Skin epidermis (tissue), 12 donors: ENCODE data around the gene SCYGR6.
"Not testable (repeated sequence)": the region's sequence is repeated elsewhere in the genome, so short reads cannot be mapped to it uniquely, and the experiment has no call there.

Experiments
- H3K27ac ChIP-seq, 21 experiments: fragments of 200-600 bp; sonication (generic) in 11 of 21; one replicate each; pipeline ENCODE4 v1.5.0; 2020; ENCODE audit warnings: mild to moderate bottlenecking in 3 of 21, inconsistent platforms in 2 of 21, moderate library complexity in 2 of 21
- H3K4me3 ChIP-seq, 7 experiments: fragments of 200-600 bp; sonication (generic) in 2 of 7; one replicate each; pipeline ENCODE4 v1.5.0; 2020; ENCODE audit warnings: inconsistent platforms in 2 of 7, mild to moderate bottlenecking in 2 of 7, moderate library complexity in 1 of 7

Gene SCYGR6, protein sequence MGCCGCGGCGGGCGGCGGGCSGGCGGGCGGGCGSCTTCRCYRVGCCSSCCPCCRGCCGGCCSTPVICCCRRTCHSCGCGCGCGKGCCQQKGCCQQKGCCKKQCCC

DNA sequence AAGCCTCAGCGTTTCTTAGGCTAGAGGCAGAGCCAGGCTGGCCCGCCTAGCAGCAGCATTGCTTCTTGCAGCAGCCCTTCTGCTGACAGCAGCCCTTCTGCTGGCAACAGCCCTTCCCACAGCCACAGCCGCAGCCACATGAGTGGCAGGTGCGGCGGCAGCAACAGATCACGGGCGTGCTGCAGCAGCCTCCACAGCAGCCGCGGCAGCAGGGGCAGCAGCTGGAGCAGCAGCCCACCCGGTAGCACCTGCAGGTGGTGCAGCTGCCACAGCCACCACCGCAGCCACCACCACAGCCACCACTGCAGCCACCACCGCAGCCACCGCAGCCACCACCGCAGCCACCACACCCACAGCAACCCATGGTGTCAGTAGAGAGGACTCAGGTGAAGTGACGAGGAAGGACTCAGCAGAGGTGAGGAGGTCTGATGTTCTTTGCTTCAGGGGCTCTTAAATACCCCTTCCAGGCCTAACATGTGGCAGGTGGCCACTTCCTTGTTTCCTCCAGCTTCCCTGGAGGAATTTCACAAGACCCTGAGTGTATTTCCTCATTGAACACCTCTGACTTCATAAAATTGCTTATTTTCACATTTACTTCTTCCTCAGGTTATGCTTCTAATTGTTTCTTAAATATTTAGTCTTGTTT is at the start of gene SCYGR6:
SCYGR6 (minus strand) TSS at position 364 of the 646 bp plus-strand sequence; CDS start at position 364, 0 bp downstream.
- H3K4me3 ChIP-seq: no peak within 1 kb of the TSS
- H3K27ac ChIP-seq: no peak within 1 kb of the TSS

DNA sequence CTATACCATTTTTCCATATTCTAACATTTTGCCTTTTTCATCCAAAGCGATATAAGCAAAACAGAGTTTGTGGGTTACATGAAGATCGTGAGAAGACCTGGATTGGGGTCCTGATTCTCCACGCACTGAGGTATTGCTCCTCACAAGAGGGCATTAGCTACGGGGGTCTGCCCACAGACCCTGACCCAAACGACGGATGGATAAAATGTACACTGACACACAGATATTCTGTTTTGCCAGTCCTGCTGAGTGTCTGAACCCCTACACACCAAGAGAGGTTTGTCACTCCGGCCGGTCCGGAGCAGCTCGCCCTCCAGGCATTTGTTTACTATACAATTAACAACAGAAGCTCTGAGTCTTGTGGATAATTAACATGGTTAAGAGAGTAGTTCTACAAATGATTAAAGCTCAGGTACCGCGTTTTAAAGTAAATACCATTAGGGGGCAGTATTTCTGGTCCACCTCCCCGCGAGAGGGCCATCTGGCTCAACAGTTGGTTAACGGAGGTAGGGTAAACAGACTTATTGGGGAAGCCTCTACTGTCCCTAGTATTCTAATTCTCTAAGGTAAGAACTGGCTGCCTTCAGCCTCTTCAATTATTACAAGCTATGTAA is 49.6 kb upstream of the SCYGR6 start:
- Histone ChIP-seq H3K27ac (no peak overlapping the region), H3K4me3 (no peak overlapping the region)

DNA sequence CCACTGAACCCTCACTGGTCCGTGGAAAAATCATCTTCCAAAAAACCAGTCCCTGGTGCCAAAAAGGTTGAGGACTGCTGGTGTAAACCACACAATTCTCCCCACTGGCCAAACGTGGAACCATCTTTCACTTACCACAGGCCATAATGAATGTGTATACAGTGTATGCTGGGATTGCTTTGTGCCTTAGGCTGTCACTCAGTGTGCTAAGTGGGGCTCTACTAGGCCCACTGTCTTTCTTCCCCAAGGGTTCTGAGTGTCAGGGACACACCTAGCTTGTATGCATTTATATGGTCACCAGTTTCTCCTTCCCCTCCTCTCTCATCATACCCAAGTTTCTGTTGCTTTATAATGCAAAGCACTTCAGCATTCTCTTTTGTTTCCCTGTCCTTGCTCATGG is 48.4 kb upstream of the SCYGR6 start:
- H3K27ac ChIP-seq: no peak overlapping the region
- H3K4me3 ChIP-seq: no peak overlapping the region

DNA sequence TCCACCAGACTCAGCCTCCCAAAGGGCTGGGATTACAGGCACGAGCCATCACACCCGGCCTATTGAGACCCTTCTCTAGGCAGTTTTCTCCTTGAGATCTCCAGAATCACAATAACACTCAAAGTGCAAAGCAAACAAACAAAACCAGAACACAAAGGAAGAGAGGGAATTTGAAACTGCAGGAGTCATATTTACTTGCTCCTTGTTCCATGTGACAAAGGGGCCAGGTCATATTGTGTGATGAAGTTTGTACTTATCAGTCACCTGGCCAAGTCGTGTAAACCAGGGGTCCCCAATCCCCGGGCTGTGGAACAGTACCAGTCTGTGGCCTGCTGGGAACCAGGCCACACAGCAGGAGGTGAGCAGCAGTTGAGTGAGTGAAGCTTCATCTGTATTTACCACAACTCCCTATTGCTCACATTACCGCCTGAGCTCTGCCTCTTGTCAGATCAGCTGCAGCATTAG is 47.7 kb upstream of the SCYGR6 start:
- no peak overlapping the region for H3K4me3 ChIP-seq
- no peak overlapping the region for H3K27ac ChIP-seq

DNA sequence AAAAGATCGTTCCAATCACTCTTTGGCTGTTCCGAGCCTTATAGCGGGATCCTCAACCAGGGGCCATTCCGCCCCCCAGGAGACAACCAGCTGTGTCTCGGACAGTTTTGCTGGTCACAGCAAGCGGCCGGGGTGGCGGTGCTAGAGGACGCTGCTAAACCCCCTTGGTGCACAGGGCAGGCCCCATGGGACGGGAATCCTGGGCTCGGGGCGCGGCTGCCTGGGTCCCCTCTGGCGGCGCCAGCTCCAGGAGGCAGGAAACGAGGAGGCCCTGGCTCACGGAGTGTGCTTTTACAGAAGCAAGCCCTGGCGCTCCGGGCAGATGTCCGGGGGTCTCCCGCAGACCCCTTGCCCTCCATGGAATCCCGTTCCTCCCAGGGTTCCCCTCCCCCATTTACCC is 43.3 kb upstream of the SCYGR6 start:
- Histone ChIP-seq H3K27ac (no peak overlapping the region), H3K4me3 (no peak overlapping the region)

DNA sequence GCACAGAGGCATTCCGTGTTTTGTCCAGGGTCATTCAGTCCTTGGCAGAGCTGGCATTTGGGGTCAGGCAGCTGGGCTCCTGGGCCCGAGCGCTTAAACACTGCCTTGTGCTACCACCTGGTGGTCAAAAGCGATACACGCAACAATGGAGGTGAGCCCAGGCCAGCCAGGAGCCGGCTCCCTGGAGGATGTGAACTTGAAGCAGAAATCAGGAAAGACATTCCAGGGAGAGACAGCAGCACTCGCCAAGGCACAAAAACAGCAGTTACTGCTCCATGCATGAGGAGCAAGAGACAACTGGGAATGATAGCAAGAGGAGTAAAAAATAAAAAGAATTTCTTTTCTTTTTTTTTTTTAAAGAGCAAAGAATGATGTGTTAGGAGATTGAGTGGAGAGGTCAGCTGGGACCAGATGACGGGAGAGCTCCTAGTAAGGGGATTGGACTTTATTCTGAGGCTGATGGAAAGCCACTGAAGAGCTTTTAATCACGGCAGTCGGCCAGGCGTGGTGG is 41.9 kb upstream of the SCYGR6 start:
- Histone ChIP-seq H3K4me3 (no peak overlapping the region), H3K27ac (no peak overlapping the region)

DNA sequence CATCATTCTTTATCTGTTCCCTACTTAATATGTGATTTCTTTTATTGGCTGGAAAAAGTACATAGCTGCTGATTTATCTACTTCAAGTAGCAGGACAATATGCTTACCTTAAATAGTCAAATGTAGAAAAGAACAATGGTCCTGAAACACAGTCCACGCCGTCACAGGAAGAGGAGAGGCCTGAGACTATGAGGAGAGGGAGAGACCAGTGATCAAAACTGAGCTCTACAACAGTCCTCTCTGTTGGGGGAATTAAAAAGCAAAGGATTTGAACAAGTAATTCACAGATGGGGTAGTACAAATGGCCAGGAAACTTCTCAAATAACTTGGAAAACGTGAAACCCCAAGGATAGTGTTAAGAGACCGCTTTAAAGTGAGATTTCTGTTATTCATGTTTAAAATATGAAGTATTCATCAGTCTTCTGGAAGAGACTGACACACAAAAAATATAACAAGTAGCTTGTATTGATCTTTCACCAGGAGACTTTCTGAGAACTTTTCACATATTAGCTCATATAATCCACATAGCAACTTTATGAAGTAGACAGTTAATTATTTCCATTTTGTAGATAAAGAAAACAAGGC is 41.3 kb upstream of the SCYGR6 start:
- Histone ChIP-seq H3K4me3 (no peak overlapping the region), H3K27ac (no peak overlapping the region)

DNA sequence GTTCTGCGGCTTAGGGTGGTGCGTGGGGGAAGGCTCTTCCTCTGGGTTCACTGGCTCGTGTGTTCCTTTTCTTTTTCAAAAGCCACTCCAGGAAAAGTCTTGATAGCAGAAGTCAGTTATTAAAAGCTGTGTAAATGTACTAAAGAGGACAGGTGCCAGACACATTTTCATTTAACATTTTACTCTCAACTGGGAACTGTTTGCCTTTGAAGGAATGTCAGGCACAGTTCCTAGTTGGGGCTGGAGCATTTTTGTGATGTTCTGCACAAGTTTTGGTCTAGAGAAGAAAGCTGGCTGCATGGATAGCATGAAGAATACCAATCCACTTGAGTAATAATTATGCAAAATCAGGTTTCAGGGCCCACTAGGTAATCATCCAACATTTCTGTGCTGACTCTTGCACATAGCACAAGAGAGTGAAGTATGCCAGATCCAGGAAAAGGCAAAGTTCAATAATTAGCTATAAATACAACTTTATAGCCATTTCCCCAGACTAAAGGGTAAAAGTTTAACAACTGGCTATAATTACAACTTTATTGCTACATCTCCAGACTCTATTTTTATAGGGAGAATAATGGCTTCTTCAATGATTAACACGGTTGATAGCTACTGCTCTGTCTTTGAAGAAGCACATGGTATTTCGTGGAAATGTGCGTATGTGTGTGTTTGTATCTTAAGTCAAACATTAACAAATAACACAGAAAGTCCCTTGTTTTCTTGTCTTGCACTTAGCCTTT is 37.4 kb upstream of the SCYGR6 start:
- no peak overlapping the region for H3K27ac ChIP-seq
- H3K4me3 ChIP-seq: no peak overlapping the region

DNA sequence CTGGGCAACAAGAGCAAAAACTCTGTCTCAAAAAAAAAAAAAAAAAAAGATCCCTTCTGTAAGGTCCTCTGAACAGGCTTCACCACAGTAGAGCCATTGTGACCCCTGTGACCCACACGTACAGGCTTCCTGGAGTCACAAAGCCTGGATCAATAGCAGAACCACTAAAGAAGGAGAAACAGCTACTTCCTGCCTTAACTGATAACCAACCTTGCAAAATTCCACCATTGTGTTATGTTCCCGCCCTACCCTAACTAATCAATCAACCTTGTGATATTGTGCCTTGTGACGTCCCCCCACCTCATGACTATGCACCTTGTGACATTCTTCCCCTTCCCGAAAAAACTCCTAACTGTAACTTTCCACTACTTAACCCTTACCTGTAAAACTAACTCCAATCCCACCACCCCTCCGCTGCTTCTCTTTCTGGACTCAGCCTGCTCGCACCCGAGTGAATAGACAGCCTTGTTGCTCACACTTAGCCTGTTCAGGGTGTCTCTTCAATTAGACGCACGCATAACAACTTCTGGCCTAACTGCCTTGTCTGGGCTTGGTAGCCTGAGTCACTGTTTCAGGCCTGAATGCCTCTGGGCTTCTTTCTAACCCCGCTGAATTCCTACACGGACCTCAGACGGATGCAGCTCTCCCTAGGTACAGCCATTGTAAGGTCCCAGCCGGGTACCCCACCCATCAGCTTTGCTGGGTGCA is 35.0 kb upstream of the SCYGR6 start:
- H3K4me3 ChIP-seq: no peak overlapping the region
- H3K27ac ChIP-seq: no peak overlapping the region

DNA sequence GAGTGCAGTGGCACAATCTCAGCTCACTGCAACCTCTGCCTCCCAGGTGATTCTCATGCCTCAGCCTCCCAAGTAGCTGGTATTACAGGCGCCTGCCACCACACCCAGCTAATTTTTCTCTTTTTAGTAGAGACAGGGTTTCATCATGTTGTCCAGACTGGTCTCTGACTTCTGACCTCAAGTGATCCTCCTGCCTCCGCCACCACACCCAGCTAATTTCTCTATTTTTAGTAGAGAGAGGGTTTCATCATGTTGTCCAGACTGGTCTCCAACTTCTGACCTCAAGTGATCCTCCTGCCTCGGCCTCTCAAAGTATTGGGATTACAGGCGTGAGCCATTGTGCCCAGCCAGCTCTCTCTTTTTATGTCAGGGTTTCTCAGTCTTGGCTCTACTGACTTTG is 31.7 kb upstream of the SCYGR6 start:
- not testable (repeated sequence) for H3K27ac ChIP-seq, H3K4me3 ChIP-seq

DNA sequence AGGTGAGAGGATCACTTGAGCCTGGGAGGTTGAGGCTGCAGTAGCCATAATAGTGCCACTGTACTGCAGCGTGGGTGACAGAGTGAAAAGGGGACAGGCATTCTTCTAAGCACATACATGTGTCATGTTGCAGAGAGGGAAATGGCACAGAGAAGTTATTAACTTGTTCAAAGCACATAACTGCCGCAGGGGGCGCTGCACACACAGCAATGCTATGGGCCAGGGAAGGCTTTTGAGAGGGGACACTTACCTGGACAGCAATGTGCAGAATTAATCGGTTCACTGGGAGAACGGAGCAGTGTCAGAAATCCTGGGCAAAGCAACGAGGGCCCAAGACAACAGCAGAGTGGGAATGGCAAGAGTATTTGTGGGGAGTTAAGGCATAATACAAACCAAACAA is 23.5 kb upstream of the SCYGR6 start:
- Histone ChIP-seq H3K27ac (no peak overlapping the region), H3K4me3 (no peak overlapping the region)

DNA sequence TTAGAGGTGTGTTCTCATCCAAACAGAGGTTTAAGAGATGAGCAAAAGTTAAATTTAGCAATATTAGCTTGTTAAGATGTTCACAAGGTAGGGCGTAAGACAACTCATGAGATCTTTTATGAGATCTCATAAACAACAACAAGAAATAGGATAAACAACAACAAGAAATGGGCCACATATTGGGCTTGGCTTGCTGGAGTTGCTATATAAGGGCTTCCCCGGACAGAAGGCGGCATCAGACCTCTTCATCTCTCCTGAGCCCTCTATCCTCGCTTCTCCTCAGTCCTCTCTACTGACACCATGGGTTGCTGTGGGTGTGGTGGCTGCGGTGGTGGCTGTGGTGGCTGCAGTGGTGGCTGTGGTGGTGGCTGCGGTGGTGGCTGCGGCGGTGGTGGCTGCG is 21.0 kb upstream of the SCYGR6 start, which contains the start of gene SCYGR8:
SCYGR8 (plus strand) TSS at position 301 of the 400 bp plus-strand sequence; CDS start at position 301, 0 bp downstream.
- no peak within 1 kb of the TSS for H3K27ac ChIP-seq
- no peak within 1 kb of the TSS for H3K4me3 ChIP-seq

DNA sequence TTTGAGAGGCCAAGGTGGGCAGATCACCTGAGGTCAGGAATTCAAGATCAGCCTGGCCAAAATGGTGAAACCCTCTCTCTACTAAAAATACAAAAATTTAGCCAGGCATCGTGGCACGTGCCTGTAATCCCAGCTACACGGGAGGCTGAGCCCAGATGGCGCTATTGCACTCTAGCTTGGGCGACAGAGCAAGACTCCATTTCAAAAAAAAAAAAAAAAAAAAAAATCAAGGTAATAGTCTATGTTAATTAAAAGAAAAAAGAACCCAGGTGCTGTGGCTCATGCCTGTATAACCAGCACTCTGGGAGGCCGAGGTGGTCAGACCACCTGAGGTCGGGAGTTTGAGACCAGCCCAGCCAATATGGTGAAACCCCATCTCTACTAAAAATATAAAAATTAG is 16.1 kb upstream of the SCYGR6 start:
- not testable (repeated sequence) for H3K27ac ChIP-seq

DNA sequence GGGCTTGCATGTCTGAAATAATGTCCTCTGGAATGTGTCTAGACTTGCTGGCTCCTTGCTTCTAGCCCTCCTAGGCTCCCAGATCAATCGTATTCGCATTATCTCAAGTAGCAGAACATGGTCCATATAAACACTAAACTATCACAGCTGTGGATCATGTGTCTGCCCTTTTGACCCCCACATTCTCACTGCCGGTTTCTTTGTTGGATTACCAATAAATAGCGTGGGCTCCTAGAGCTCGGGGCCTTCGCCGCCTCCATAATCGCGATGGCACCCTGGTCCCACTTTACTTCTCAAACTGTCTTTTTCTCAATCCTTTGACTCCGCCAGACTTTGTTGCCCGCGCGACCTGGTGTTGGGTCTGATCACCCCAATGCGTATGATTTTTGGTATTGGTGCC is 14.8 kb upstream of the SCYGR6 start:
- no peak overlapping the region for H3K4me3 ChIP-seq
- H3K27ac ChIP-seq: no peak overlapping the region

More for the DNA sequence above, 16.1 kb upstream of the SCYGR6 start:
- H3K4me3 ChIP-seq: not testable (repeated sequence)

DNA sequence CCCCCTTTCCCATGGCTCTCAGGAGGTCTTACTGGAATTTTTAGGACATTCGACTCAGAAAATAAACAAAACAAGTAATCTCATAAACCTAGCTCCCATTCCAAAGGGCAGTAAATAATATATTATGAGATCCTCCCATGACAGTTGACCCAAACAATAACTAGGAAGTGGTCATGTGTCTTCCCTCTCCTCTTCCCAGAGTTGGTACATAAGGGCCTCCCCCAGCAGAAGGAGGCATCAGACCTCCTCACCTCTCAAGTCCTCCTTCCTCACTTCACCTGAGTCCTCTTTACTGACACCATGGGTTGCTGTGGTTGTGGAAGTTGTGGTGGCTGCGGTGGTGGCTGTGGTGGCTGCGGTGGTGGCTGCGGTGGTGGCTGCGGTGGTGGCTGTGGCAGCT is 3.5 kb upstream of the SCYGR6 start, which contains the start of gene SCYGR7:
SCYGR7 (plus strand) TSS at position 301 of the 400 bp plus-strand sequence; CDS start at position 301, 0 bp downstream.
- H3K4me3 ChIP-seq: no peak within 1 kb of the TSS
- no peak within 1 kb of the TSS for H3K27ac ChIP-seq

DNA sequence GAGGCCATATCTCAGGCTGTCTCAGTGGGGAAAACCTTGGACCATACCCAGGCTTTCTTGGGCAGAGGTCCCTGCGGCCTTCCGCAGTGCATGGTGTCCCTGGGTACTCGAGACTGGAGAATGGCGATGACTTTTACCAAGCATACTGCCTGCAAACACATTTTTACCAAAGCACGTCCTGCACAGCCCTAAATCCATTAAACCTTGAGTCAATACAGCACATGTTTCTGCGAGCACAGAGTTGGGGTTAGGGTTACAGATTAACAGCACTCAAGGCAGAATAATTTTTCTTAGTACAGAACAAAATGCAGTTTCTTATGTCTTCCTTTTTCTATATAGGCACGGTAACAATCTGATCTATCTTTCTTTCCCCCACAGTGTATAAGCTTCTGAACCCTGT is 1.7 kb downstream of the SCYGR6 start:
- H3K4me3 ChIP-seq, H3K27ac ChIP-seq: not testable (repeated sequence)

DNA sequence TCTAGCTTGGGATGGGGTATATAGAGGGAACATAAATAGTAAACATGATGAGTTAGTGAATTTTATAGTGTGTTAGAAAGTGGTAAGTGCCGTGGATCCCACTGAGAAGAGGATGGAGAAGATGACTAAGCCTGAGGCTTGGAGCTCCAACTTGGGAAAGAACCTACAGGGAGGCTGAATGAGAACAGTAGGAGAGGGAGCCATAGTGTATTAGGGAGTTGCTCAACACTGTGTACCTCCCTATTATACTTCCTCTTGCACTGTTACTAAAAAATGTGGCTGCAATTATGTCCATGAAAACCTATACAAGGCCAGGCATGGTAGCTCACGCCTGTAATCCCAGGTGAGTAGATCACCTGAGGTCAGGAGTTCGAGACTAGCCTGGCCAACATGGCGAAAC is 3.9 kb downstream of the SCYGR6 start:
- no peak overlapping the region for H3K27ac ChIP-seq
- no peak overlapping the region for H3K4me3 ChIP-seq

DNA sequence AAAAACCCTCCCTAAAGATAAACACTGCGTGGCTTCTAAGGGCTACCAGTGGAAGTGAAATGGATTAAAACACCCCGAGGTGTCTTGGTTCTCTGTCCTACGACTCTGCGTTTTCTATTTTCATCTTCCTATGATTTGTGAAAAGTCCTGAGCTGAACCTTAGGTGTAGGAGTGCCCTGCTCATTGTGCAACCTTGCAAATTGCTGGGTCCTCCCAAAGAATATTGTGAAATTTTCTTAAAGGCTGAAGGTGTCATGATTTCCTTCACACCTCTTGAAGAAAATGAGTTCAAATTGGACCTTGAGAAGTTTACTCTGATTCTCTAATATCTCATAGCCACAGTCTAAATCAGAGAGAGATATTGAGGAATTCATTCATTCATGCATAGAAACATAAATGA is 4.9 kb downstream of the SCYGR6 start:
- Histone ChIP-seq H3K4me3 (no peak overlapping the region), H3K27ac (no peak overlapping the region)
